HG02678 (cell line): ENCODE measurements around the gene HOXC4.
"Not testable (repeated sequence)": the region's sequence is repeated elsewhere in the genome, so short reads cannot be mapped to it uniquely, and the experiment has no call there.

Source experiments
- ATAC-seq: cut with Tn5 transposase; IDR thresholded peaks from one replicate; pipeline ENCODE4 v1.9.1; 2021; ENCODE audit warnings: mild to moderate bottlenecking, moderate library complexity; ENCODE audit not compliant: unreplicated experiment

HOXC4 gene

DNA sequence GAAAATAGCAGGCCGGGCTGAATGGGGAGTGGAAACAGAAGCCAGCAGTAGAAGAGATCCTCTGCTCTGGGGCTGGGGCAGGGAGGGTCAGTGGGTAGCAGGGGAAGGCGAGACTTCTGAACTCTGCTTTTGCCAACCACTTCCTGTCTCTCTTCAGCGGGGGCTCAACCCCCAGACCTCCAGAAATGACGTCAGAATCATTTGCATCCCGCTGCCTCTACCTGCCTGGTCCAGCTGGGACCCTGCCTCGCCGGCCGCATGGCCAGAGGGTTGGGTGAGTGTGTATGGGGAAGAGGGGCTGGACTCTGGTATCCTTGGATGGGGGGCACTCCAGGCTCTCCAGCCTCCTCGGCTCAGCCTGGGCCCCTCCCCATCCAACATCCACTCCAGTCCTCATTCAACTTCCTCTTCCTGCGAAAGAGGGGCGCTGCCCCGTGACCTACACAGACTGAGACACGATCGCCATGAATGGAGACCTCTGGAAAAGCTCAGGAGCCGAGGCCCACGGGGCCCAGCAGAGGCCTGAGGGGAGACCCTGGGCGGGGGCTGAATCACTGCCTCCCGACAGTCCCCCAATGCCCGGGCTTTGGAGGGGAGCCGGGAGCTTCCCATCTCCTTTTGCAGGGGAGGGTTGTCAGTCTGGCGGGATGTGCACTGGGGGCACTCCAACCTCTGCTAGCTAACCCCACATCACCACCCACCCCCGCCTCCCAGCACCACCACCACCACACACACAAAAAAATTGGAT, 458 bp upstream of the HOXC4 start:
- ATAC-seq, result peak; percentile 68

DNA sequence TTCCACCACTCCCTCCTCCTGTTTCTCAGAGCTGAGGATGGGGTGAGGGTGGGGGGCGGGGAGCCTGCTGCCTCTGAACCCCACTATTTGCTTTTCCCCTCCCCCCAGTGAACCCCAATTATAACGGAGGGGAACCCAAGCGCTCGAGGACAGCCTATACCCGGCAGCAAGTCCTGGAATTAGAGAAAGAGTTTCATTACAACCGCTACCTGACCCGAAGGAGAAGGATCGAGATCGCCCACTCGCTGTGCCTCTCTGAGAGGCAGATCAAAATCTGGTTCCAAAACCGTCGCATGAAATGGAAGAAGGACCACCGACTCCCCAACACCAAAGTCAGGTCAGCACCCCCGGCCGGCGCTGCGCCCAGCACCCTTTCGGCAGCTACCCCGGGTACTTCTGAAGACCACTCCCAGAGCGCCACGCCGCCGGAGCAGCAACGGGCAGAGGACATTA, 1.1 kb downstream of the HOXC4 start:
- no peak for ATAC-seq

DNA sequence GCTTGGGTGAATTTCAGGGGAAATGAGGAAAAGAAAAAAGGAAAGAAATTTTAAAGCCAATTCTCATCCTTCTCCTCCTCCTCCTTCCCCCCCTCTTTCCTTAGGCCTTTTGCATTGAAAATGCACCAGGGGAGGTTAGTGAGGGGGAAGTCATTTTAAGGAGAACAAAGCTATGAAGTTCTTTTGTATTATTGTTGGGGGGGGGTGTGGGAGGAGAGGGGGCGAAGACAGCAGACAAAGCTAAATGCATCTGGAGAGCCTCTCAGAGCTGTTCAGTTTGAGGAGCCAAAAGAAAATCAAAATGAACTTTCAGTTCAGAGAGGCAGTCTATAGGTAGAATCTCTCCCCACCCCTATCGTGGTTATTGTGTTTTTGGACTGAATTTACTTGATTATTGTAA, 1.9 kb downstream of the HOXC4 start:
- no peak for ATAC-seq

DNA sequence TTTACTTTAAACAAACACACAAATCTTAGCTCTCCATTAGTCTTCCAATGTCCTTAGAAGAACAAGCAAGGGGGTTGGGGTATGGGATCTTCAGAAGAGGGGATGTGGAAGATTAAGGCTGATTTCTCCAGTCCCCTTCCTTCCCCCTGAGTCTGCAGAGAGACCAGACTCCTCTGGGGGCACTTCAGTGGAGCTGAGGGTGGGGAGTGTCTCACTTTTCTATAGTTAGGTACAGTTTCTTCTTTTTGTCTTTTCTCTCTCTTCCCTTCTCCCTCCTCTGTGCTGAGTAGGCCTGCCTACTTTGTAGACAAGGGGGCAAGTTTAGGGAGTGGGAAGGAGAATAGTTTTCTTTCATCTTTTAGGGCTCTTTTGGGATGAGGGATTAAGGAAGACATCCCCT, 2.5 kb downstream of the HOXC4 start:
- ATAC-seq, result no peak

DNA sequence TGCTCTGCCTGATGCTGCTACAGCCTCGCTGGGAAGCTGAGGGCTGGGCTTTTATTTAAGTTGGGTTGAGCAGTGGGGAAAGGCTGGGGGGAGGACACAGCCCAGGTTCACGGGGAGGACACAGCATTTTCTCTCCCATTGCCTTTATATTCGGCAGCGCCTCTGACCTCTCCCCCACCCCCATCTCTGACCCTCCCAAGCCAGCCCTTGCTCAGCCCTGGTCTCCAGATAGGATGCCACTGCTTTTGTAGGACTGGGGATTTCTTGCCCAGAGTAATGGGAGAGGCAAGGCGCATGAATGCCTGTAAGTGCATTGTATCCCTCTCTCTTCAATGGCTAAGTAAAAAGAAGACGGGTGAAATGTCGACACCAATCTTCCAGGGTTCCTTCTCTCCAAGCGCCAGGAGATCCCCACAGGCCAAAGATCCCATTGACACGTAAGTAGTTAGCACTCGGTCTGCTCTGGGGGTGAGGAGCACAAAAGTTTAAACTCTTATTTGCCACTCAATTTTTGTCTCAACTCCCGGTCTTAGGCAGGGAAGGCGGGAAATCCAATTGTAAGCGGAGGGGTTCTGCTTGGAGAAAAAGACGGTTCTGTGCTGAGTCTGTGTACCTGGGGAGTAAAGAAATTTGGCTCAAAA, 4.6 kb downstream of the HOXC4 start:
- ATAC-seq, result no peak

DNA sequence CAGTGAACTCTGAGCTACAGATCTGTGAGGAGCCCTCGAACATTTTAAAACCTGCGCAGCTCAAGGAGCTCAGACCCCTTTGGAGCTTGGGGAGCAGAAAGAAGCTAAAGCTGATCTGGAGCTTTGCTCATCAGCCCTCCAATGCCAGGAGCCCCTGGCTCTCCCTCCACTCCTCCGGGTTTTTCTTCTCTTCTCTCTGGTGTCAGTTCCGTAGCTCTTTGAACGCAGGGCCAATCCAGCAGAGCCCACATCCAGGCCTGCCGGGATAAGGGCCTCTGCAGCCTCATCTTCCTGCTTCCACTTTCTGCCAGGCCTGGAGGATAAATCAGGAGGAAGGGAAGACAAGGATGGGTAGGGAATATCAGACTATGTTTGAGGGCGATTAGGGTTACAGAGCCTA, 6.0 kb downstream of the HOXC4 start:
- no peak for ATAC-seq

DNA sequence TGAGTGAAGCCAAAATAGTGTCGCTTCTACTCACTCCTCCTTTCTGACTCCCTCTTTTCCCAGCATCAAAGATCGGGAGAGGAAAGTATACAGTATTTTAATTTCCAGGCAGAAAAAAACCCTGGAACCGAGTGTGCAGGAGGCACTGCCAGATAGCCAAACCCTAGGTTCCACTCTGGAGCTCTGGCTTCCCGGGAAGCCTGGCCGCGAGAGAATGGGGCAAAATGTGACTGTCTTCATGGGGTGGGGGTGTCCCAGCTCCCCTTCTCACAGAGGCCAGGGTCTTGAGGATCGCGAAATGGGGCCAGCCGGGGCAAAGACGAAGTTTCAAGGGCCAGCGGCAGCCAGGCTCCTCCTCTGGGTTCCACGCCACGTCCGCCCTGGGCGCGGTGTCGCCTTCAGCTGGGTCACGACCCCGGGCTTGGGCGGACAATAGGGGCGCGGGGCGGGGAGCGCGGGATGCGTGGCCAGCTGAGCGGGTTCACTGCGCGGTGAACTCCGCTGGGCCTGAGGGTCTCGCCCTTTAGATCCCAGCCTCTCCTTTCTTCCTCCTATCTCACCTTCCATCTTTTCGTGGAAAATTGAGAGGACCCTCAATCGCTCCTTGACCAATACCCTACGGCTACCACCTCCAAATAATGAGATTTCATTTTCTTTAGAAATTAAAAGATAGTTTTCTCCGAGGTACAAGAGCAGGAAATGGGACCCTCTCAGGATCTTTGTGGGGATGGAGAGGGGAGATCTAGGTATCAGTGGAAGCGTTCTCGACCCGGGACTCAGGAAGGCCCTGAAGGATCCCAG, 6.7 kb downstream of the HOXC4 start:
- ATAC-seq, result no peak

DNA sequence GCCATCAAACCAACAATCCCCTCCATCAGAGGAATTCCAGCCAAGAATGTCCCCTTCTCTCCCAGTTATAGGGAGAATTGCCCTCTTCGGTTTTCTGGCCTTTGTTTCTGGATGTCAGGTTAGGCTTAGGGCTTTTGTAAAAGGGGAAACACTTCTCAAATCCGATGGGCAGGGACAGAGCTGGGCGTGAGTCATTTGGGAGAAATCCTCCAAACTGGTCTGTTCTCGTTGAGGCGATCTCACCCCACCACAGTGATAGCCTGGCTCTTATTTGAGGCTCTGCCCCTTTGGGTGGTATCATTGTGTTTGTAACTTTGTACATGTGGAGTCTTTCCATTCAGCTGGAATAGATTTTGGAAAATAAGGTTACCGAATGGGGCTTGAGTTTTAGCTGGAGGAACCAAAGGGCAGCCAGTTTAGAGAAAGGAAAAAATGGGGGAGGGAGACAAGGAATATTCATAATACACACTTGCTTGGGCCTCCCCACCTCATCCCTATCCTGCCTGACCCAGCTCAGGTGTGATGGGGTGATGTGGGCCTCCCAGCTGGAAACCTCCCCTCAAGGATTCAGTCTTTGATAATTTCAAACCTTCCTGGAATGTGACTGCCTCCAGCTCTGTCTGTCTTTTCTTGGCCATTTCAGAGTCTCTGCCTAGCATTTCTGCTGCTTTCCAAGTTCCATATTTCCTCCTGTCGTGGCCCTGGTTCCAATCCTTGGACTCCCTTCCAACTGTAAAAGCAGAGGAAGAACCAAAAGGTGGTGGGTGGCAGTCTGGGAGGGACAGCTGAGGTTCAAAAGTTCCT, 7.5 kb downstream of the HOXC4 start:
- no peak for ATAC-seq

DNA sequence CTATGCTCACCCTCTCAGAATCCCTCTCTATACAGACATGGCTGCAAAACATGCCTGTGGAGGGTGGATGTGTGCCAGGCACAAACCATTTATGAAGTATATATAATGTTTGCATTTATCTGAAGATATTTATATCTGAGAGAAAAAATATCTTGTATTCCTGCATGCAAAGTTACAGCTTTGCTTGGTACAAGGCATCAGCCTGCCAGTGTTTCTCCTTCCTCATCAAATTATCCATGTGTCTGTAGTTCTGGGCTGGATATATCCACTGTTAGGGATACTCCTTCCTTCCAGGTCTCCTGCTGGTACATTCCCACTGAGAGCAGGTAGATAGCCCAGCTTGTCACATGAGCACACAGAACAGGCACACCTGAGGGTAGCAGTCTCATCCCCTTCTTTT, 12.0 kb downstream of the HOXC4 start:
- ATAC-seq, result no peak

DNA sequence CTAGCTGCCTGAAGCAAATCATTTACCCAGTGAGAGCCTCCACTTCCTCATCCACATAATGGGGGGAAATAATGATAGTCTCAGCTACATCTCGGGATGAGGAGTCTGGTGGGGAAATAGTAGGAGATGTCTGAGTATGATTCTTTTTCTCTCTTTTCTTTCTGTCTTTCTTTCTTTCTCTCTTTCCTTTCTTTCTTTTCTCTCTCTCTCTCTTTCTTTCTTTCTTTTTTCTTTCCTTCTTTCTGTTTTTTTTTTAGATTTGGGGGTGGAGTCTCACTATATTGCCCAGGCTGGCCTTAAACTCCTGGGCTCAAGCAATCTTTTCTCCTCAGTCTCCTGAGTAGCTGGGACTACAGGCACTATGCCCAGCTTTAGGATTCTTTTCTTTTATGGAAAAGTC, 12.8 kb downstream of the HOXC4 start:
- ATAC-seq, result no peak

DNA sequence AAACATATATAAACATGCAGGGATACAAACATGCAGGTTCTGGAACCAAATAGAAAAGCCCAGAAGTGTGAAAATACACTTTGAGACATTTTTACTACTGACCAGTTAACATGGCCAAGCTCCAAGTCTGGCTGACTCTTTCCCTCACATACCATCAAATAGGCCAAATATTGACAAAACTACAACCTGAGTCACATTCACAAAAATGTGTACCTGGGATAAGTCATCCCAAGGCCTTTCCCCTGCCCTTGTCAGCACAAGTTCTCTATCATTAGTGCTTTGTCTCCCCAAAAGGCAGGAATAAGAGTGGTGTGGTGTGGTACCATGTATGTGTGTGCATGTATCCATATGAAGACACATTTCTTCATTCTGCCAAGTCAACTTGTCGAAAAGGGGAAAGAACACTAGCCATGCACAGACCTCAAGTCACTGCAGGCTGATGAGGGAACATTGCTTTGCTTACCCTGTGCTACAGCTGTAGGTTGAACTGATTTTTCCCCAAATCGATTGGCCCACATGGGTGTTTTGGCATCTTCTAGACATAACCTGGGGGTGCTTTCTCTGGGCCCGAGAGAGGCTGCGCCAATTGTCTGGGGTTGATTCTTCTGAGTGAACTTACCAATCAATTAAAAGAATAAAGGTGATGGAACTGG, 14.9 kb downstream of the HOXC4 start:
- no peak for ATAC-seq

DNA sequence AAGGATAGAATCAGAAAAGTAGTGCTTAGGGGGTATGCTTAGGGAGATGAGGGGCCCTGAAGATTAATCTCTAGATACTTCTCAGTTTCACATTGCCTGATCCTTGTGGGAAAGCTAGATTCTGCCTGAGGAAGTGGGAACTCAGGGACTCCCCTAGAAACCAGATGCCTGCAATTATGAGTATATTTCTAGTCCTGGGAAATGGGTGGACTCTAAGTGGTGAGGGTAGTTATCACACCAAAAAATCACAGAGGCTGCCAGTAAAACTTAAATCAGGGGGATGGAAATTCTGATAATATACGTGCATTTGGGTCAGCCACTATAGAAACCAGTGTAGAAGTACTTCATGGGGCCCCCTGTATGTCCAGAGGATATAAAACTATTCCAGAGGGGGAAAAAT, 18.3 kb downstream of the HOXC4 start:
- ATAC-seq, result no peak

DNA sequence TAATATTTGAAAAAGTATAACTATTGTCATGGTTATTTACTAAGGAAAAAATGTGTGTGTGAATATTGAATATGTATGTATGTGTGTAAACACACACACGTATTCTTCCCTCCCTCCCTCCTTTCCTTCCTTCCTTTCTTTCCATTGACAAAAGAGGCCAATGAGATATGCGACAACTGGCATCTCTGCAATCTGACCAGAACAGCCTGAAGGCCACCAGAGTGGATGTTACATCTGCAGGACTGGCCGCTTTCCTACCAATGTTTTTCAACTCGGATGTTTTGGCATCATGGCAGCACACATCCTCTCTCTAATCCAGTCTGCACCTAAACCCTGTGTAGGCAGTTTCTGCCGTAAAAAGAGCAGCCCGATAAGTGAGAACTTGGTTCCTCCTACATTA, 20.7 kb downstream of the HOXC4 start:
- no peak for ATAC-seq

DNA sequence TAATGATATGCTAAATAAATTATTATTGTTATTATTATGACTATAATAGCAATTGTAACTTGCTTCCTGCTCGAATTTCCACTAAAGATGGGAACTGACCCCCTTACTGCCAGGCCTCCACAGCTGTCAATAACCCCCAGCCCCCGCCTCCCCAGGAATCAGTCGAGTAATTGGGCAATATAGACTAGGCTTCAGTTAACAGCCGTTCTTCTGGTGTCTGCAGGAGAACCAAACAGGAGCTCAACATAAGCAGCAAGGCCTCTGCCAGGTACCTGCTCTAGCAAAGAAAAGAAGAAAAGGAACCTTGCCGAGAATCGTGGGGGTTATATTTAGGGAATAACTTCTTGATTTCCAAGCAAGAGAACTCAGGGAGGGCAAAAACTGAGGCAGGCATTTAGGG, 21.8 kb downstream of the HOXC4 start:
- ATAC-seq, result no peak

DNA sequence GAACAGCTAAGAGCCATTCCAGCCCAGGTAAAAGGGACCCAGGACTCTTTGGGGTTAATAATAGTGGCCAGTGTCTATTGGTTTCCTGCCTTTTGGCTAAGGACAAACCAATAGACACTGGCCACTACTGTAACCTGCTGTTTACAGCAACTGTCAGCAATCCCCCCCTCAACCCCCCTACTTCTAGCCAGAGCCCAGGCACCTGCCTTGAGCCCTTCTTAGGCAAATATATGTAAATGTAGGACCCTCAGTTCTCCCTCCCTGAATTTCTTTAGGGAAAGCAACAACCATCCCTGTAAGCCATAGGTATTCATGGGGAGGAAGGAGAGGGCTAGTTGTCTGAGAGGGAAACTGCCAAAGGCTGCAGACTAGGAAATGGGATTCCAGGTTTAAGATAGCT, 22.3 kb downstream of the HOXC4 start:
- ATAC-seq, result no peak

DNA sequence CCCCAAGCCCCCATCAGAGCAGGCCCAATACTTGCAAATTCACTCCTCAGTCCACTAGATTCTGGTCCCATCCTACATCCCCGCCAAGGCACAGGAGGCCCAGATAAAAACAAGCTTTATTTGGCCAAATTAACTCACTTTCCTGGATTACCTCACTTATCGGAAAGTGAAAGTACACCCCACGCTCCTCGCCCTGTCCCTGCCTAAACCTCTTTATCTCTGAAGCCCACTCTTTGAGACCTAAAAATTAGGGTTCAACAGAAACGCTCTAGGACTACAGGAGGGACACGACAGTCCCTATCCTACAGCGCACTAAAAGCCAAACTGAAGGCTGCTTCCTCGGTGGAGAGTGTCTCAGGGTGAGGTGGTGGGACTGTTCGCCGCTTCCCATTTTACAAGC, 24.2 kb downstream of the HOXC4 start:
- not testable (repeated sequence) for ATAC-seq

DNA sequence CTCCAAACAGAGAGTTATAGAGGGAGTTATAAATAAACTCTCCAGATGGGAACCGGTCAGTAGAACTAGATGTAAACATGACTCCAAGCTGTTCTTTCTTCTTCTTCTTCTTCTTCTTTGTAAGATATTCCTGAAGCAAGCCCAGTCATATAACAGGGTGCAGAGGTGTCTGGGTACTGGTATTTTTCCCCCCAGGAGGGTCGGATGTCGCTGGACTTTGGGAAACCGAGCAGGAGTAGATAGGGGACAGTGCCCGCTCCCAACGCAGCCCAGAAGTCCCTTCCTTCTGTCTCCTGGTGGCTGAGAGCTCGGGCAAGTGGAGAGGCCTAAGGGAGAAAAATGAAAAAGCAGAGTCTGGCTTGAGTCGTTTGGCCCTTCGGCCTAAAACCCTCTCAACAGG, 25.5 kb downstream of the HOXC4 start:
- not testable (repeated sequence) for ATAC-seq

DNA sequence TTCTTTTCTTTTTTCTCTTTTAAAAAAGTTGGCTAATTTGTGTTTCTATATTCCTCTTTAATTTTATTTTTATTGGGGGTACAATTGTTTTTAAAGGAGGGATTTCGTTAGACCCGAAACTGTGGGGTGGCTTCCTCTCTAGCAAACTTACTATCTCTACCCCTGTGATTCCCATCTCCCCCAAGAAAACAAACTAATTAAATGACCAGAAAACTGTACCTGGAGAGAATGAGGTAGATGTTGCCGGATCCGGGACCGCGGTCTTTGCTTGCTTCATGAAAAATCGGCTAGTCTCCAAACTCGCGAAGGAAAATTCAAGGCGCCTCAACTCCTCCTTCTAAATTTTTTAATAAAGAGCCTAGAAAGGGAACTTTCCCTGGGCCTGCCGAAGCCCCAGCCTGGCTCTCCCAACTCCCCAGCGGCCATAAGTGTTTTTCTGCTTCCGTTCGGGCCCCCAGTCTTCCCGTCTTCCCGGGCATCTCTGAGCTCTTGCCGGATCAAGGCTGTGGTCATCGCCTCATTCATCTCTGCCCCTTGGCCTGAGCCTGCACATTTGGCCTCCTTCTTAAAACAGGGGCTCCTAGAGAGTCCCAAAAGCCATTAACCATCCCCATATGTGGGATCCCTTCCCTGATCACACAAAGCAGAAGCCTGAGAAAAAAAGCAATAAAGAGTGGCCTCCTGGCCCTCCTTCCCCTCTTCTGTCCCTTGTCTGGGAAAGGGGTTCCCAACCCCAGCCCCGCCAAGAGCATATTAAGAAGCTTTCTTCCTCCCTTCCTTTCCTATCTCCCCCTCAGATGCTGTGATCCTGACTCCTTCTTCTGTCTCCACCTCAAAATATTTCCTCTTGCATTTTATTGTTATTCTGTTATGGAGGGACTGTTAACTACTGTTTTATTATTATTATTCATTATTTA, 26.6 kb downstream of the HOXC4 start:
- ATAC-seq, result not testable (repeated sequence)

DNA sequence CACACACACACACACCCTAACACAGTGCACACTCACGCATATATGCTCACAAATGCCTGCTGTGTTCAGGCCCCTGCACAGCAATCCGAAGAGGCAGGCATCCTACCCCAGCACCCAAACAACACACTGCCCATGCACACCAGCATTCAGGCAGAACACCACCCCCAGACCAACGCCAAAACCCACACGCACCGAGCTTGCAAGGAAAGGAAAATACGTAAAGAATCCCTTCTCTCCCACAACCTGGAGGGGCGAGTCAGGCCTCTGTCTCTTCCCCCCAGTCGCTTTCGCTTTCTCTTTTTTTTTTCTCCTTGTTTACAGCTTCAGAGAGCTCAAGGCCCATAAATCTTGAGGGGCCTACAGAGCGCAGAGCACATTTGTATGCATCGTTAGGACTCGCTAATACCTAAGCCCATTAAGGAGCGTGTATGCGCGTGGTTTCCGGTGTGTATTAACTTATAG, 27.4 kb downstream of the HOXC4 start:
- not testable (repeated sequence) for ATAC-seq
